ENCODE data around the gene FSTL3. TPM values are rescaled to one million over a fixed set of nuclear protein-coding genes. Genes with fewer than 3 reads are reported as not detected.
"Not testable (repeated sequence)": the region's sequence is repeated elsewhere in the genome, so short reads cannot be mapped to it uniquely, and the experiment has no call there.

FSTL3 gene
- total RNA-seq, 5 donors from 2014 or later (not counting 1 experiment from before 2014, with no cell fraction given) = 2.0 to 5.3 (median 4.1) TPM

DNA sequence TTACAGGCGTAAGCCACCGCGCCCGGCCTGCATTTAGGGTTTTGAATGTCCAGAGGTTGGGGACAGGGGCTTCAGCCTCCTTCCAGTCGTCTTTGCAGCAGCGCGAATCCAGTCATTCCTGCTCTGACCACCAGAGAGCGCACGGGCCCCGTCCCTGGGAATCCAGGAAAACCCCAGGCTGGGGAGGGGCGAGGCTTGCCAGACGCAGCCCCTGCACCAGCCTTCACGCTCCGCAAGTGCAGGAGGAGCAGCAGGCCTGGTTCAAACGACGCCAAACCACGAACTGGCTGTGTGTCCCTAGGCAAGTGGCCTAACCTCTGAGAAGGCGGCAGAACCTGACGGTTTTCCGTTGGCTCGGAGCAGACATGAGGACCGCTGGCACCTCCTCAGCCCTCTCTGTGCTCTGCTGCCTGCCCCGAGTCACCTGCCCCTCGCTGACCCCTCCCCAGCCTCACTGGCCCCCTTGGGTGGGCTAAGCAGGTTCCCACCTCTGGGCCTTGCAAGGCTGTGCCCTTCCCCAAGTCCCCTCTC is 11.2 kb upstream of the FSTL3 start:
- Mint-ChIP-seq H3K4me3 (peak overlapping the region; percentile 34 to 98 (median 51)), H3K27ac (peak overlapping the region; percentile 48 to 74), H3K36me3 (peaks cover 2% of the 10 kb centered on the region), H3K27me3 (peaks cover 2 to 3% of the 10 kb centered on the region in 2 donors), H3K9me3 (no peaks in the 10 kb centered on the region), H3K4me1 (peaks cover 23 to 41% (median 30%) of the 10 kb centered on the region in 3 donors)
- H3K27me3 ChIP-seq (replicated peaks in 1 of 2; ENCODE audit: control insufficient read depth in 2 of 2, extremely low read depth in 1 of 2, insufficient read depth in 2 of 2, low read length in 1 of 2) = peaks cover 0 to 7% of the 10 kb centered on the region in 2 experiments
- ATAC-seq (replicated peaks in 1 of 4) (peak in 1 of 4 experiments; percentile 13), DNase-seq (peak; percentile 46 to 92 (median 72))
- H3K9me3 ChIP-seq = no peaks in the 10 kb centered on the region
- peak overlapping the region in 1 of 2 donors; percentile 7 for H3K4me3 ChIP-seq (ENCODE audit: control insufficient read depth in 1 of 2, extremely low read depth in 1 of 2, low read length in 1 of 2)
- 11% methylated on average over 21 of the region's 24 CpGs for WGBS (ENCODE audit: insufficient coverage)
- H3K4me1 ChIP-seq (ENCODE audit: control insufficient read depth in 1 of 2, extremely low read depth in 1 of 2, insufficient read depth in 2 of 2, low read length in 2 of 2) = peaks cover 6 to 43% of the 10 kb centered on the region in 2 experiments
- H3K27ac ChIP-seq (ENCODE audit: low read length) = no peak overlapping the region
- ChIA-PET CTCF (interaction anchor here in 1 of 2 donors (0.7 kb wide), 1 partner anchor 178 kb away, joined by 3 read pairs; no protein-coding TSS in a partner anchor), POLR2A (no interaction called here)
- no peaks in the 10 kb centered on the region for H3K36me3 ChIP-seq (ENCODE audit: control insufficient read depth in 2 of 2, extremely low read depth in 1 of 2, insufficient read depth in 1 of 2, low read length in 1 of 2)

DNA sequence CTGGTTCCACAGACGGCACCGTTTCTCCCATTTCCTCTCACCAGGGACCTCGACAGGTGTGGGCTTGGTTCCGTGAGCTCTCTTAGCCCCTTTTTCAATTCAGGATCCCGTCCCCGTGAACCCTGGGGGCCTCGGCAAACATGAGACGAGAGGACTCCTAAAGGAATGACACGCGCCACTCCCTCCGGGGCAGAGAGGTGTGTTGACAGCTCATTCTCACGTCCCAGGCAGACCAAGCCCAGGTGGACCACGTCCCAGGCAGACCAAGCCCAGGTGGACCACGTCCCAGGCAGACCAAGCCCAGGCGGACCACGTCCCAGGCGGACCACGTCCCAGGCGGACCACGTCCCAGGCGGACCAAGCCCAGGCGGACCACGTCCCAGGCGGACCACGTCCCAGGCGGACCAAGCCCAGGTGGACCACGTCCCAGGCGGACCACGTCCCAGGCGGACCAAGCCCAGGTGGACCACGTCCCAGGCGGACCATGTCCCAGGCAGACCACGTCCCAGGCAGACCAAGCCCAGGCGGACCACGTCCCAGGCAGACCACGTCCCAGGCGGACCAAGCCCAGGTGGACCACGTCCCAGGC is 9.1 kb upstream of the FSTL3 start:
- ATAC-seq (replicated peaks in 1 of 4); H3K36me3 ChIP-seq (ENCODE audit: control insufficient read depth in 2 of 2, extremely low read depth in 1 of 2, insufficient read depth in 1 of 2, low read length in 1 of 2); DNase-seq; H3K36me3 Mint-ChIP-seq; H3K27ac Mint-ChIP-seq; H3K4me3 Mint-ChIP-seq; H3K4me3 ChIP-seq (ENCODE audit: control insufficient read depth in 1 of 2, extremely low read depth in 1 of 2, low read length in 1 of 2); H3K27me3 Mint-ChIP-seq; H3K9me3 Mint-ChIP-seq; H3K27ac ChIP-seq (ENCODE audit: low read length); H3K9me3 ChIP-seq; POLR2A ChIA-PET: not testable (repeated sequence)
- CTCF ChIA-PET = interaction anchor here in 1 of 2 donors (0.7 kb wide), 1 partner anchor 12 kb away, joined by 3 read pairs; no protein-coding TSS in a partner anchor
- Histone ChIP-seq H3K4me1 (ENCODE audit: control insufficient read depth in 1 of 2, extremely low read depth in 1 of 2, insufficient read depth in 2 of 2, low read length in 2 of 2) (peaks cover 4 to 22% of the 10 kb centered on the region in 2 experiments), H3K27me3 (replicated peaks in 1 of 2; ENCODE audit: control insufficient read depth in 2 of 2, extremely low read depth in 1 of 2, insufficient read depth in 2 of 2, low read length in 1 of 2) (peaks cover 0 to 23% of the 10 kb centered on the region in 2 experiments)
- H3K4me1 Mint-ChIP-seq = peaks cover 16 to 21% (median 18%) of the 10 kb centered on the region in 3 donors
- WGBS (ENCODE audit: insufficient coverage) = 84% methylated on average over 28 of the region's 38 CpGs

DNA sequence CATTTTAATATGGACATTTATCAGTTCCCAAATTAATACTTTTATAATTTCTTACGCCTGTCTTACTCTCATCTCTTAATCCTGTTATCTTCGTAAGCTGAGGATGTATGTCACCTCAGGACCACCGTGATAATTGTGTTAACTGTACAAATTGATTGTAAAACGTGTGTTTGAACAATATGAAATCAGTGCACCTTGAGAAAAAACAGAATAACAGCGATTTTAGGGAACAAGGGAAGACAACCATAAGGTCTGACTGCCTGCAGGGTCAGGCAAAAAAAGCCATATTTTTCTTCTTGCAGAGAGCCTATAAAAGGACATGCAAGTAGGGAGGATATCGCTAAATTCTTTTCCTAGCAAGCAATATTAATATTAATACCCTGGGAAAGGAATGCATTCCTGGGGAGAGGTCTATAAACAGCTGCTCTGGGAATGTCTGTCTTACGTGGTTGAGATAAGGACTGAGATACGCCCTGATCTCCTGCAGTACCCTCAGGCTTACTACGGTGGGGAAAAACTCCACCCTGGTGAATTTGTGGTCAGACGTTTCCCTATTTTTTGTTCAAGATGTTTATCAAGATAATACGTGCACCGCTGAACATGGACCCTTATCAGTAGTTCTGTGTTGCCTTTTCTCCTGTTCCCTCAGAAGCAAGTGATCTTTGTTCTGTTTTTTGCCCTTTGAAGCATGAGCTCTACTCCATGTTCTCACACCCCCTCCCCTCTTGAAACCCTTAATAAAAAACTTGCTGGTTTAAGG is 7.3 kb upstream of the FSTL3 start:
- H3K4me1 ChIP-seq (ENCODE audit: control insufficient read depth in 1 of 2, extremely low read depth in 1 of 2, insufficient read depth in 2 of 2, low read length in 2 of 2) = peaks cover 0 to 14% of the 10 kb centered on the region in 2 experiments
- CTCF ChIA-PET; ATAC-seq (replicated peaks in 1 of 4); H3K27ac Mint-ChIP-seq; H3K36me3 Mint-ChIP-seq; DNase-seq; H3K36me3 ChIP-seq (ENCODE audit: control insufficient read depth in 2 of 2, extremely low read depth in 1 of 2, insufficient read depth in 1 of 2, low read length in 1 of 2); H3K4me3 ChIP-seq (ENCODE audit: control insufficient read depth in 1 of 2, extremely low read depth in 1 of 2, low read length in 1 of 2); H3K27me3 Mint-ChIP-seq; H3K27ac ChIP-seq (ENCODE audit: low read length); H3K9me3 Mint-ChIP-seq; H3K4me3 Mint-ChIP-seq; H3K9me3 ChIP-seq: not testable (repeated sequence)
- WGBS (ENCODE audit: insufficient coverage) = 17% methylated on average over 2 of the region's 12 CpGs
- H3K27me3 ChIP-seq (replicated peaks in 1 of 2; ENCODE audit: control insufficient read depth in 2 of 2, extremely low read depth in 1 of 2, insufficient read depth in 2 of 2, low read length in 1 of 2) = peaks cover 0 to 41% of the 10 kb centered on the region in 2 experiments
- POLR2A ChIA-PET = interaction anchor here in 1 of 2 donors (0.6 kb wide), 1 partner anchor 524 kb away, joined by 3 read pairs; no protein-coding TSS in a partner anchor
- H3K4me1 Mint-ChIP-seq = peaks cover 9 to 16% (median 11%) of the 10 kb centered on the region in 3 donors

DNA sequence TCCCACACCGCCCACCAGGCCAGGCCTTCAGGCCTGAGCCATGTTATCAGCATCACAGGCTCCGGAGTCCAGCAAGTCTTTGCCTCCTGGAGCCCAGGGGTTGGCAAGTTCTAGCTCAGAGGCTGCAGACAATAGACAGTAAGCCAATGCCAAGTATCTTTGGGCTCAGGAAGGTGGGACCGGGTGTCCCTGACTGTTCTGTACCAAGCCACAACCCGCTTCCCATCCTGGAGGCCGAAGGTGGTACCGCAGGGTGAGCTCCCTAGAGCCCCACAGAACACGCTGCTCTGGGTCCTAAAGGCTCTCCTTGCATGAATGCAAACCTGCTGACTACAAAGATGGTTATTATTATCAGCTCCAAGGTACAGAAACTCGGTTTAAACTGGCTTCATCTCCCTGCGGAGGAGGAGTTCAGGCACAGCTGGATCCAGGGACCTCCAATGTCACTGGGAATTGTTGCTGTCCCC is 5.5 kb upstream of the FSTL3 start:
- H3K27me3 Mint-ChIP-seq = peaks cover 16 to 18% of the 10 kb centered on the region in 2 donors
- DNase-seq (no peak), ATAC-seq (replicated peaks in 1 of 4) (no peak)
- H3K27ac Mint-ChIP-seq = no peak overlapping the region
- ChIA-PET CTCF (interaction anchor here in 1 of 2 donors (0.6 kb wide), 1 partner anchor 33 kb away, joined by 6 read pairs; no protein-coding TSS in a partner anchor), POLR2A (no interaction called here)
- Histone ChIP-seq H3K4me1 (ENCODE audit: control insufficient read depth in 1 of 2, extremely low read depth in 1 of 2, insufficient read depth in 2 of 2, low read length in 2 of 2) (peaks cover 0 to under 1% of the 10 kb centered on the region in 2 experiments), H3K4me3 (ENCODE audit: control insufficient read depth in 1 of 2, extremely low read depth in 1 of 2, low read length in 1 of 2) (no peak overlapping the region), H3K36me3 (ENCODE audit: control insufficient read depth in 2 of 2, extremely low read depth in 1 of 2, insufficient read depth in 1 of 2, low read length in 1 of 2) (no peaks in the 10 kb centered on the region), H3K9me3 (no peaks in the 10 kb centered on the region), H3K27me3 (replicated peaks in 1 of 2; ENCODE audit: control insufficient read depth in 2 of 2, extremely low read depth in 1 of 2, insufficient read depth in 2 of 2, low read length in 1 of 2) (peaks cover 0 to 59% of the 10 kb centered on the region in 2 experiments), H3K27ac (ENCODE audit: low read length) (no peak overlapping the region)
- H3K36me3 Mint-ChIP-seq = no peaks in the 10 kb centered on the region
- H3K9me3 Mint-ChIP-seq = no peaks in the 10 kb centered on the region
- H3K4me1 Mint-ChIP-seq = peaks cover 3 to 5% (median 4%) of the 10 kb centered on the region in 3 donors
- no peak overlapping the region for H3K4me3 Mint-ChIP-seq
- WGBS (ENCODE audit: insufficient coverage) = 76% methylated on average over 9 of the region's 9 CpGs

DNA sequence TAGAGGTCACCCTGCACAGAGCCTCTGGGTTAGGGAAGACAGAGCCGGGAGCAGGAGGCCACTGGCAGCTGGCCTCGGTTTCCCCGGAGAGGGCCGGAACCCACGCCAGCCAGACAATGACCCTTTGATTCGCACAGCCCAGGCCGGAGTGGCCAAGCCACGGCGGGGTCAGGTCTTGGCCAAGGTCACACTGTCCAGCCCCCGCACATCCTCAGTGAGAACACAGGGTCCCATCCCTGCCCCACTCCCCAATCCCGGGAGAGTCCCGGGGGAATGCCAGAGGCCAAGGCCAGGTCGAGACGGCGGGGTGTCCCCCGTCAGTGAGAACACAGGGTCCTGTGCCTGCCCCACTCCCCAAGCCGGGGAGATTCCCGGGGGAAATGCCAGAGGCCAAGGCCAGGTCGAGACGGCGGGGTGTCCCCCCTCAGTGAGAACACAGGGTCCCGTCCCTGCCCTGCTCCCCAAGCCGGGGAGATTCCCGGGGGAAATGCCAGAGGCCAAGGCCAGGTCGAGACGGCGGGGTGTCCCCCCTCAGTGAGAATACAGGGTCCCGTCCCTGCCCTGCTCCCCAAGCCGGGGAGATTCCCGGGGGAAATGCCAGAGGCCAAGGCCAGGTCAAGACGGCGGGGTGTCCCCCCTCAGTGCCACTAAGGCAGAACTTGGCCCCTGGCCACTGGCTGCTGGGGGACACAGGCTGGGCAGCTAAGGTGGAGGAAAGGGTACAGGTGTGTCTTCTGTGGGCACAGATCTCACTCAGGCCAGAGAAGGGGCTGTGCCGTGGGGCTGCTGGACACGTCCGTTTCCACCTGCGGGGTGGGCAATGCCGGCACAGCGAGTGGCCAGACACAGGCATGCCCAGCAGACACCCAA is 1.7 kb upstream of the FSTL3 start:
- H3K9me3 ChIP-seq = no peaks in the 10 kb centered on the region
- Mint-ChIP-seq H3K4me1 (peaks cover 9 to 11% (median 9%) of the 10 kb centered on the region in 3 donors), H3K27ac (no peak overlapping the region), H3K27me3 (peaks cover 13 to 24% of the 10 kb centered on the region in 2 donors), H3K9me3 (no peaks in the 10 kb centered on the region), H3K36me3 (no peaks in the 10 kb centered on the region), H3K4me3 (no peak overlapping the region)
- no peak for ATAC-seq (replicated peaks in 1 of 4)
- DNase-seq = no peak
- 74% methylated on average over 27 of the region's 38 CpGs for WGBS (ENCODE audit: insufficient coverage)
- ChIA-PET POLR2A (no interaction called here), CTCF (no interaction called here)
- peaks cover 0 to 79% of the 10 kb centered on the region in 2 experiments for H3K27me3 ChIP-seq (replicated peaks in 1 of 2; ENCODE audit: control insufficient read depth in 2 of 2, extremely low read depth in 1 of 2, insufficient read depth in 2 of 2, low read length in 1 of 2)
- no peak overlapping the region for H3K27ac ChIP-seq (ENCODE audit: low read length)
- no peak overlapping the region for H3K4me3 ChIP-seq (ENCODE audit: control insufficient read depth in 1 of 2, extremely low read depth in 1 of 2, low read length in 1 of 2)
- H3K4me1 ChIP-seq (ENCODE audit: control insufficient read depth in 1 of 2, extremely low read depth in 1 of 2, insufficient read depth in 2 of 2, low read length in 2 of 2) = peaks cover 4 to 15% of the 10 kb centered on the region in 2 experiments
- H3K36me3 ChIP-seq (ENCODE audit: control insufficient read depth in 2 of 2, extremely low read depth in 1 of 2, insufficient read depth in 1 of 2, low read length in 1 of 2) = no peaks in the 10 kb centered on the region

DNA sequence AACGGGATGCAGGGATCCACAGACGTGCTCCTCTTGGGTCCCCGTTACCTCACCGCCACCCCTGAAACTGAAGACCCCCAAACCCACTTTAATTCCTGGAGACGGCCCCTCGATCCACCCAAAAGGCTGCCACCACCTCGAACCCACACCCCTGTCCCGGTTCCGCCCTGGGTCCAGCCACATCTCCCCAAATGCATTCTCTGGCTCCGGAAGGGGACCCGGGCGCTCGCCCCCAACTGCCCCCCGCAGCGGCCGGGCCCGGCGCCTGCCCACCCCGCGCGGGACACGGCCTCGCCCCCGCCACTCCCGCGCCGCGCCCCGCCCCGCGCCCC is 219 bp upstream of the FSTL3 start:
- ChIA-PET CTCF (no interaction called here), POLR2A (no interaction called here)
- Mint-ChIP-seq H3K4me3 (no peak overlapping the region), H3K4me1 (peaks cover 9 to 11% (median 11%) of the 10 kb centered on the region in 3 donors), H3K9me3 (no peaks in the 10 kb centered on the region), H3K27ac (no peak overlapping the region), H3K27me3 (peaks cover 13 to 24% of the 10 kb centered on the region in 2 donors), H3K36me3 (no peaks in the 10 kb centered on the region)
- peaks cover 5 to 22% of the 10 kb centered on the region in 2 experiments for H3K4me1 ChIP-seq (ENCODE audit: control insufficient read depth in 1 of 2, extremely low read depth in 1 of 2, insufficient read depth in 2 of 2, low read length in 2 of 2)
- ATAC-seq (replicated peaks in 1 of 4) (no peak), DNase-seq (no peak)
- H3K27ac ChIP-seq (ENCODE audit: low read length) = no peak overlapping the region
- no peaks in the 10 kb centered on the region for H3K36me3 ChIP-seq (ENCODE audit: control insufficient read depth in 2 of 2, extremely low read depth in 1 of 2, insufficient read depth in 1 of 2, low read length in 1 of 2)
- H3K9me3 ChIP-seq = no peaks in the 10 kb centered on the region
- H3K27me3 ChIP-seq (replicated peaks in 1 of 2; ENCODE audit: control insufficient read depth in 2 of 2, extremely low read depth in 1 of 2, insufficient read depth in 2 of 2, low read length in 1 of 2) = peaks cover 0 to 67% of the 10 kb centered on the region in 2 experiments
- no peak overlapping the region for H3K4me3 ChIP-seq (ENCODE audit: control insufficient read depth in 1 of 2, extremely low read depth in 1 of 2, low read length in 1 of 2)
- 15% methylated on average over 30 of the region's 31 CpGs for WGBS (ENCODE audit: insufficient coverage)

Measured in T-cell (primary cell).